K562 (cell line): ENCODE results near the gene PARD3B. TPM values are rescaled to one million over a fixed set of nuclear protein-coding genes. Genes with fewer than 3 reads are reported as not detected.

Experiments used
- ATAC-seq: fragments of 200-7000 bp; cut with Tn5 transposase; 3 replicates; pipeline ENCODE4 v1.9.1; 2020; ENCODE audit warnings: moderate library complexity
- BruUV-seq: library from RNA; stranded (reverse); fragments of 400-500 nt; replicated peaks from 2 replicates; lab custom pipeline; 2021; lab: Mats Ljungman, UMichigan
- CTCF ChIA-PET: fragments of 300-600 bp; formaldehyde crosslinking; extraction: SDS; loops from one replicate; lab custom pipeline; 2021; ENCODE audit warnings: low intra/inter-chr PET ratio; lab: Yijun Ruan, JAX
- POLR2A ChIA-PET: fragments of 300-600, 350-650 bp; sonication (Branson Sonifier 250); formaldehyde crosslinking; extraction: SDS; loops from one replicate; lab custom pipeline; 2021; ENCODE audit warnings: antibody characterized with exemption, inconsistent platforms; lab: Yijun Ruan, JAX
- DNase-seq, 4 experiments: peaks; one replicate each; pipeline versions ENCODE4 v3.0.0 to v3.0.0-alpha.2; 2011 to 2018; ENCODE audit warnings: low spot score in 3 of 4, mixed read lengths in 3 of 4; ENCODE audit errors: extremely low read depth in 1 of 4
- FAIRE-seq: peaks from 2 replicates; lab custom pipeline; 2011; peaks lifted over from hg19 to GRCh38; lab: Jason Lieb, UNC
- H2AFZ ChIP-seq: 2 replicates; pipeline ENCODE4 v1.6.0; 2011; ENCODE audit warnings: low read depth, low read length, control low read depth, inconsistent platforms
- H3K27ac ChIP-seq: fragments of 200-600 bp; 3 replicates; pipeline ENCODE4 v1.8.0; 2011; ENCODE audit warnings: low read depth, mild to moderate bottlenecking, control low read depth, inconsistent platforms, low read length, moderate library complexity, mixed read lengths; ENCODE audit errors: extremely low read depth
- H3K27me3 ChIP-seq, 2 experiments: fragments of 300-600 bp in 1 of 2; 2 replicates in 1 of 2; 3 replicates in 1 of 2; pipeline versions ENCODE4 v1.6.0 to v1.8.0; 2011; ENCODE audit warnings: inconsistent platforms in 2 of 2, low read length in 2 of 2, mild to moderate bottlenecking in 1 of 2, mixed read lengths in 1 of 2, moderate library complexity in 1 of 2; ENCODE audit not compliant: control insufficient read depth in 2 of 2, insufficient read depth in 2 of 2
- H3K36me3 ChIP-seq: fragments of 300-600 bp; 3 replicates; pipeline ENCODE4 v1.8.0; 2011; ENCODE audit warnings: mild to moderate bottlenecking, low read length, inconsistent platforms; ENCODE audit not compliant: control insufficient read depth, insufficient read depth
- H3K4me1 ChIP-seq, 2 experiments: fragments of 200-600 bp in 1 of 2; replicated peaks in 1 of 2; 2 replicates in 1 of 2; 3 replicates in 1 of 2; pipeline versions ENCODE4 v1.5.1 to v1.8.0; 2011; ENCODE audit warnings: inconsistent platforms in 2 of 2, low read length in 2 of 2, mild to moderate bottlenecking in 1 of 2, mixed read lengths in 1 of 2, moderate library complexity in 1 of 2; ENCODE audit not compliant: control insufficient read depth in 2 of 2, insufficient read depth in 2 of 2
- H3K4me2 ChIP-seq: 2 replicates; pipeline ENCODE4 v1.6.1; 2011; ENCODE audit warnings: low read length, control low read depth, inconsistent platforms, mixed read lengths; ENCODE audit not compliant: insufficient read depth
- H3K4me3 ChIP-seq: fragments of 200-600 bp; sonication (generic), shearing (Covaris generic); 2 replicates; pipeline ENCODE4 v1.5.1; 2016; ENCODE audit warnings: control low read depth, inconsistent platforms
- H3K79me2 ChIP-seq: fragments of 200-600 bp; 3 replicates; pipeline ENCODE4 v1.8.0; 2011; ENCODE audit warnings: low read length, inconsistent platforms; ENCODE audit not compliant: control insufficient read depth, insufficient read depth
- H3K9ac ChIP-seq, 2 experiments: 2 replicates each; pipeline versions ENCODE4 v1.6.0 to v1.6.1; 2011; ENCODE audit warnings: low read depth in 2 of 2, low read length in 2 of 2, control low read depth in 1 of 2, inconsistent platforms in 1 of 2, mild to moderate bottlenecking in 1 of 2, mixed read lengths in 1 of 2; ENCODE audit not compliant: insufficient read depth in 1 of 2
- H3K9me1 ChIP-seq: one replicate; pipeline ENCODE4 v1.6.0; 2011; ENCODE audit warnings: inconsistent platforms, mild to moderate bottlenecking, low read length, moderate library complexity; ENCODE audit not compliant: control insufficient read depth, insufficient read depth
- H3K9me3 ChIP-seq: replicated peaks from 2 replicates; pipeline ENCODE4 v1.5.1; 2011; ENCODE audit warnings: low read depth, low read length, inconsistent platforms; ENCODE audit not compliant: control insufficient read depth, insufficient read depth
- H4K20me1 ChIP-seq: replicated peaks from 2 replicates; pipeline ENCODE4 v1.6.1; 2011; ENCODE audit warnings: low read length, inconsistent platforms, mixed read lengths; ENCODE audit not compliant: control insufficient read depth, insufficient read depth
- BDP1 ChIP-seq: IDR thresholded peaks from 3 replicates; pipeline ENCODE4 v1.6.1; 2011; ENCODE audit not compliant: insufficient read length, insufficient read depth
- CCNT2 ChIP-seq: IDR thresholded peaks from 2 replicates; pipeline ENCODE4 v1.6.1; 2011; ENCODE audit warnings: borderline replicate concordance, low read depth, mild to moderate bottlenecking, moderate library complexity, mixed read lengths, low read length; ENCODE audit not compliant: insufficient read length; ENCODE audit errors: extremely low read depth
- FOXO4 ChIP-seq: fragments of 450-650 bp; formaldehyde crosslinking; IDR thresholded peaks from 2 replicates; pipeline ENCODE4 v1.4.0; 2020; ENCODE audit warnings: mild to moderate bottlenecking, moderate library complexity
- GTF2B ChIP-seq: IDR thresholded peaks from 2 replicates; pipeline ENCODE4 v1.6.1; 2011; ENCODE audit not compliant: insufficient read length; ENCODE audit errors: extremely low read depth
- HCFC1 ChIP-seq: IDR thresholded peaks from 2 replicates; pipeline ENCODE4 v1.6.1; 2012; ENCODE audit warnings: low read depth, low read length, improper control_type of control experiment
- HMG20A ChIP-seq: fragments of 450-650 bp; formaldehyde crosslinking; conservative IDR thresholded peaks from 2 replicates; pipeline ENCODE4 v1.4.0; 2020; ENCODE audit warnings: mild to moderate bottlenecking, mixed read lengths
- KAT2B ChIP-seq: IDR thresholded peaks from one replicate; pipeline ENCODE4 v1.6.1; 2012; ENCODE audit warnings: low read depth, mild to moderate bottlenecking, control low read depth, inconsistent platforms, low read length, moderate library complexity
- NFE2 ChIP-seq: IDR thresholded peaks from 2 replicates; pipeline ENCODE4 v1.6.1; 2014; ENCODE audit warnings: antibody characterized with exemption, low read depth
- PHF21A ChIP-seq: fragments of 450-650 bp; IDR thresholded peaks from 2 replicates; pipeline ENCODE4 v1.6.1; 2017; ENCODE audit warnings: low read depth, borderline replicate concordance
- POLR2B ChIP-seq: fragments of 450-650 bp; IDR thresholded peaks from 2 replicates; pipeline ENCODE4 v1.6.1; 2018; ENCODE audit warnings: low read depth; ENCODE audit not compliant: partially characterized antibody
- SMARCE1 ChIP-seq: fragments of 450-650 bp; IDR thresholded peaks from 2 replicates; pipeline ENCODE4 v1.7.1; 2016; ENCODE audit warnings: mild to moderate bottlenecking
- TAF9B ChIP-seq: fragments of 450-650 bp; IDR thresholded peaks from 2 replicates; pipeline ENCODE4 v1.6.1; 2018; ENCODE audit warnings: mild to moderate bottlenecking; ENCODE audit not compliant: partially characterized antibody
- THAP7 ChIP-seq: fragments of 250-450 bp; sonication (Bioruptor Pico); IDR thresholded peaks from 2 replicates; pipeline ENCODE4 v1.5.0; 2021
- TSHZ1 ChIP-seq: fragments of 250-450 bp; sonication (Bioruptor Pico); IDR thresholded peaks from 2 replicates; pipeline ENCODE4 v1.4.0; 2020; ENCODE audit warnings: mild to moderate bottlenecking, moderate library complexity
- ZNF12 ChIP-seq: sonication (generic); formaldehyde crosslinking; IDR thresholded peaks from 2 replicates; pipeline ENCODE4 v1.4.0; 2020; ENCODE audit warnings: mild to moderate bottlenecking, missing genetic modification reagents
- ZNF785 ChIP-seq: fragments of 250-450 bp; sonication (Bioruptor Pico); IDR thresholded peaks from 2 replicates; pipeline ENCODE4 v1.4.0; 2020; ENCODE audit warnings: mild to moderate bottlenecking
- WGBS: fragments of 100-300 bp; shearing (Covaris generic); methylation state at CpG from one replicate; pipeline ENCODE4 v1.1.6; 2016; ENCODE audit warnings: low coverage, mixed read lengths; ENCODE audit not compliant: insufficient coverage; ENCODE audit errors: missing lambda C conversion rate; 5-methylcytosine and 5-hydroxymethylcytosine counted together
- in situ Hi-C: fragments of 300-500 bp; cut with MboI; formaldehyde crosslinking; loops from 4 replicates; pipeline ENCODE4 v1.15.0; 2018; ENCODE audit warnings: inconsistent platforms, mixed read lengths
- intact Hi-C: fragments of 100-400 bp; cut with micrococcal nuclease; formaldehyde crosslinking; loops from 2 replicates; pipeline ENCODE4 v1.14.2; 2022
- polyA plus RNA-seq, 8 experiments: library from polyadenylated mRNA; depleted of rRNA in 4 of 8; stranded (reverse) in 5 of 8; unstranded in 3 of 8; fragments of >200 nt; fragmentation: Nextera tagmentation in 2 of 8; fragmentation: Illumina TruSeq in 1 of 8; extraction: Ambion mirVana in 2 of 8; extraction: Trizol in 1 of 8; gene quantifications; 2 replicates each; pipeline versions ENCODE4 v1.2.1 to v1.2.3, GENCODE V29; 2011 to 2014; ENCODE audit warnings: inconsistent platforms in 1 of 8, missing spikeins in 1 of 8
- total RNA-seq, 7 experiments: library from RNA; depleted of rRNA in 6 of 7; stranded (reverse); fragments of >200 nt in 6 of 7; fragmentation: Illumina TruSeq in 2 of 7; extraction: Trizol in 2 of 7; gene quantifications; 2 replicates each; pipeline versions ENCODE4 v1.2.1 to v1.2.3, GENCODE V29; 2011 to 2021; ENCODE audit warnings: low replicate concordance in 1 of 7

Gene PARD3B
- total and polyA plus RNA-seq, 9 of the 15 experiments (the other 6 are each of a cell fraction or from before 2014, with no cell fraction given) = 0.15 to 3.0 (median 1.1) TPM

GRCh38 chr2:204977914-204978313 is 432.6 kb downstream of the PARD3B start:
- Histone ChIP-seq H4K20me1 (no peaks in the 10 kb centered on the region), H3K9me3 (no peaks in the 10 kb centered on the region), H3K4me2 (no peak overlapping the region), H3K27ac (no peak overlapping the region), H3K36me3 (no peaks in the 10 kb centered on the region), H3K9me1 (no peaks in the 10 kb centered on the region), H3K27me3 (no peaks in the 10 kb centered on the region), H3K79me2 (no peaks in the 10 kb centered on the region)
- no peak for FAIRE-seq
- CTCF ChIA-PET = no interaction called here
- in situ Hi-C loops (no loop called here), intact Hi-C loops (no loop called here)
- no TSS peak for BruUV-seq
- POLR2A ChIA-PET = no interaction called here
- 0% methylated on average over 1 of the region's 1 CpG for WGBS
- no peak for TF ChIP-seq ZNF785
- no peak for TF ChIP-seq FOXO4 (CRISPR knock-in tag)
- no peak for TF ChIP-seq GTF2B
- TF ChIP-seq THAP7 = no peak
- TF ChIP-seq TAF9B = no peak
- TF ChIP-seq BDP1 = no peak
- TF ChIP-seq PHF21A = no peak
- no peak for TF ChIP-seq CCNT2
- no peak for TF ChIP-seq SMARCE1
- TF ChIP-seq HCFC1 = no peak
- TF ChIP-seq TSHZ1 = no peak
- no peak for TF ChIP-seq POLR2B
- no peak for TF ChIP-seq ZNF12
- no peak for TF ChIP-seq NFE2
- TF ChIP-seq HMG20A (CRISPR knock-in tag) = no peak
- TF ChIP-seq KAT2B = no peak
- TF ChIP-seq, all 486 proteins: peak for 0
- peaks cover 0 to 11% of the 10 kb centered on the region in 2 experiments; a peak in 3 of 5 replicates for H3K4me1 ChIP-seq
- no peak overlapping the region for H3K4me3 ChIP-seq
- DNase-seq = no peak
- H3K9ac ChIP-seq = no peak overlapping the region
- H2AFZ ChIP-seq = no peak overlapping the region
- ATAC-seq = no peak
